HG02588 (cell line): ENCODE measurements around the gene HOMER2.
"Not testable (repeated sequence)": the region's sequence is repeated elsewhere in the genome, so short reads cannot be mapped to it uniquely, and the experiment has no call there.

ENCODE experiments used
- ATAC-seq: cut with Tn5 transposase; IDR thresholded peaks from one replicate; pipeline ENCODE4 v1.9.1; 2021; ENCODE audit warnings: mild to moderate bottlenecking, moderate library complexity; ENCODE audit not compliant: unreplicated experiment

The HOMER2 gene

DNA sequence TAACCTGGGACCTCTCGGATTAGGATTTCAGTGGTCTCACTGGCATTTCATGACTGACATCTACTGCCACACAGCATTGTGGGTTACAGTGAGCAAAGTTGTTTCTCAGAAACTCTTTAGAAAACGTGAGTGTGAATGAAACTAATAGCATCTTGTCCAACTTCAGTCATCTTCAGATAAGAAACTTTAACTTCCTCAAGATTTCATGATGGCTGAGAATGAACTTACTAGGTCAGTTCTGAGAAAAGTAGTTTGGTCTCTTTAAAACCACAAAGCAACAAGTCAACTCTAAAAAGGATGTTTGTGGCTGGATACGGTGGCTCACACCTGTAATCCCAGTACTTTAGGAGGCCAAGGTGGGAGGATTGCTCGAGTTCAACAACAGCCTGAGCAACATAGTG is 14.2 kb upstream of the HOMER2 start:
- ATAC-seq: peak; percentile 75

DNA sequence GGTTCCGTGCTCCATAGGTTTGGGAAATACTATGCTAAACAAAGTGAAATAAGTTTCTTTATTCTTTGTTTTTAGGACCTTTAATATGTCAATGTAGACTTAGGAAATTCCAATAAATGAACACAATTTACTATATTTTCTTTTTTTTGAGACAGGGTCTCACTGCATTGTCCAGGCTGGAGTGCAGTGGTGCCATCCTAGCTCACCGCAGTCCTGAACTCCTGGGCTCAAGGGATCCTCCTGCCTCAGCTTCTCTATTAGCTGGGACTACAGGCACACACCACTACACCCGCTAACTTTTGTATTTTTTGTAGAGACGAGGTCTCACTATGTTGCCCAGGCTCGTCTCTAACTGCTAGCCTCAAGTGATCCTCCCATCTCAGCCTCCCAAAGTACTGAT is 12.4 kb upstream of the HOMER2 start:
- no peak for ATAC-seq

DNA sequence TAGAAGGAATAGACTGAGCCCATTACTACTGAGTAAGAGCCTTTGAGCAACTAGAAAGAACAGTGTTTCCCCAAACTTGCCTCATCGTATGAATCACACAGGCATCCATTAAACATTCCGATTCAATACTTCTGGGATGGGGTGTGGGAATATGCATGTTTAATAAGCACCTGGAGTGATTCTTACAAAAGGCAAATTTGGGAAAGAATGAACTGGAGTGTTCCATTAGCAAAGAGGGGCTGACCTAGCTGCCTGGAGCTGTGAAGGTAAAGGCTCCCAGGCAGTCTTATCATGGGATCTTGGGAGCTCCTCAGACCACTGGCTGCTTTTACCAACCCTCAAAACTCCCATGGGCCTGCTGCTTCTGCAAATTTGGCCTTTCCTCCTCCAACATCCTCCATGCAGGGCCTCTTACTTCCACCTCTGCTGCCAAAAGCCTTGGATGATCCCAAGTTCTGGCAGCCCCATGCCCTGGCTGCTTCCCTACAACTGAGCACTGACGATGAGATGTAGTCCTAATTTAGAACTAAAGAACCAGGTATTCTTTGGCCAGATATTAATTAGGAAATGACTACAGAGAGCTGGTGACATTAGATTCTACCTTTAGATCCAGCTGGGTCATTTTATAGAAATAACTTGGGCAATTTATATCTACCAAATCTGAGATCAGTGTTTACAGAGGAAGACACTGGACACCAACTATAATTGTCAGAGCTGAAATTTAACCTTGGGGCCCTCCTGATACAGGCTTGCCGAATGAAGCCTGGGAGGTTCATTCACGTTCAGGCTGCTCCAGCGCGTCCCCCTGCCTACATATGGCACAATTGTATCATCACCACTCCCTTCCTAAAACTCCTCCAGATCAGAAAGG is 11.2 kb upstream of the HOMER2 start:
- ATAC-seq: no peak

DNA sequence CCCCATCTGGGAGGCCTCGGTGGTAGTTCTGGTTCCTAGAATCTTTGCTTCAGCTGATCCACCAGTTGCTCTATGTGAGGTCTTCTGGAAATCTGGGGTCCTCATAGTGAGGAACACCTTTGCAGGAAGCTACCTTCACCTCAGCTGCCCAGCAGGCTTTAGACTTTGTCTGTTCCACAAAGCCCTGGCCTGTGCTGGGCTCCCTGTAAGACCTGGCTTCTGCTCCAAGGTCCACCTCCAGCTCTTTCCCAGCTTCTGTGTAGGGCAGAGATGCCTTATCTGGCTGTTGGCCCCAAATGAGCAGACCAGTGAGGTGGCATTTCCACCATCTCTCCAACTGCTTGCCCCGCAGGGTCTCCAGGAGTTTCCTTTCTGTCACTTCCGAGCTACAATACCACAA is 8.2 kb upstream of the HOMER2 start:
- ATAC-seq: no peak

DNA sequence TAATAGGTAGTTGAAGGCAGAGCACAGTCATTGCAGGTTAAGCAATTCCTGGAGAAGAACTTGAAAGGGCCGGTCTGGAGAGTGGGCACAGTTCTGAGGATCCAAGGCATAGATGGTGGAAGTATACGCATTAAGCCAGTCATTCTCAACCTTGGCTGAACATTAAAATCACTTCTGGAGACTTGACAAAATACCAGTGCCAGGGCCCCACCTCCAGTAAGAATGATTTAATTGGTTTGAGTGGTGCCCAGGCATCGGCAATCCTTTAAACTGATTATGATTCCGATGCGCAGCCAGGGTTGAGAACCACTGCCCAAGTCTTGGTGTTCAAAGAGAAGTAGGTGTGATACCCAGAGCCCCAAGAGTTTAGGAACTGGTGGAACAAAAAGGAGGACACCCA is 6.9 kb upstream of the HOMER2 start:
- ATAC-seq: no peak

DNA sequence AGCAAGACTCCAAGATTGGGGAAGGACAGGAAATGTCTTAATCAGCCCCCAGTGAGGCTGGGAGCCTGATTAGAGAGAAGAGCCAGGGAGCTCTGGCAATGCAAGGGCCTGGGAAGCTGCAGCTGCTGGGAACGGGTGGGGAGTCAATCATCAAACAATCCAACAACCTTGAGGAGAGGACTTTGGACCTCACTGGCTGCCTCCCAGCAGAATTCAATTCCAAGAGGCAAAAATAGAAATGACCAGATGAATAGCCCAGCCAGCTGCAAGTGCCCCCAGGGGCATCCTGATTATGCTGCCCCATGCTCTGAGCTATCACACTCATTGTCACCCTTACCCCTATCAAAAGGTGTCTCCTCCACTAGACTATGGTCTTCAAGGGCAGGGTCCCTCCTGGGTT is 6.1 kb upstream of the HOMER2 start:
- ATAC-seq: no peak

DNA sequence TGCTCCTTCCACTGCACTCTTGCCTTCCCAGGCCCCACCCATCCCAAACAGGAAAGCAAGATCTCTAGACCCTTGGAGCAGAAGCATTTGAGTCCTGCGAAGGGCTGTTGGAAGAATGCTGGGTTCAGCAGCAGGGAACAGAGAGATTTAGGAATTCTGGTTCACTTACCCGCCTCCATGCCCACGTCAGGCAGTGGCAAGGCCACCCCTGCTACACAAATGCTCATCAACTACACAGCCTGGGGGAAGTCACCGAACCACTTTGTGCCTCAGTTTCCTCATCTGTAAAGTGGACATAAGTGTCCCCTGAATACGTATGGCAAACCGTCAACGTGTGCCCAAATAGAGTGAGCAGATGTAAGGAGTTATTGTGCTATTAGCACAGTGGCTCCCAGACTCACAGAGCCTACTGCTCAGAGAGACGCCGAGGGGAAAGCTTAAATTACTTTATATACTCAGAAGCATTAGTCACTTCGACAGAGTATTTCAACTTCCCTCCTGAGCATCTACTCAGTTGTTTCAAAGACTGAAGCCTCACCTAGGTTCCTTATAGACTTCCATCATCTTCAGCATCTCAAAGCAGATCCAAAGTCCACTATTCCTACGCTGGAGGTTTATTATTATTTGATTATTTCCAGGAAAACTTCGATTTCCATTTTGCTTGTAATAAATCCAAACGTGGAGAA is 905 bp downstream of the HOMER2 start:
- no peak for ATAC-seq

DNA sequence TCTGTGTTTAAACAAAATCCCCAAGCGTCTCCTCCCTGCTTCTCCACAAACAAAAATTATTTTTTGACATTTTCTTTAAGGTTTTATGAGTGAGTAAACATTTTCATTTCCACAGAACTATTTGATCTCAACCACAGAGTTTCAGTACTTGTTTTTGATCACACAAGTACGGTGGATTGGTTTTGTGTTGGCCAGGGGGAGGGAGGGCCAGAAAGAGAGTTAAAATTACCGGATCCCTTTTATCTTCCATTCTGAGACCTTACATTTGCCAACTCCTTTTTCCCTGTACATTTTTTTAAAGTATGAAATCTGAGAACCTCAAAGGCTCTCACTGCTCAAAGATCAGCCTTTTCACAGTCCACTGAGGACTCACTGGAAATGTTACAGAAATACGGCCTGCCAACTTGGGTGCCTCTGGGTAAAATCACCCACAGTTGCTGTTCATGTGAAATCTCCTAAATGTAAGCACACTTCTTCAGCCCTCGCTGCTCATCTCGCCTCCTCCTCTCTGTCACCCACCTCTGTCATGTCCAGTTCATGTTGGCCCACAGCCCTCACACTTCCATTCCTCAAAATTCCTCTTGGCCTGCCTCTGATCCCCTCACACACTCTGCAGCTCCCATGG is 1.7 kb downstream of the HOMER2 start:
- peak; percentile 50 for ATAC-seq

DNA sequence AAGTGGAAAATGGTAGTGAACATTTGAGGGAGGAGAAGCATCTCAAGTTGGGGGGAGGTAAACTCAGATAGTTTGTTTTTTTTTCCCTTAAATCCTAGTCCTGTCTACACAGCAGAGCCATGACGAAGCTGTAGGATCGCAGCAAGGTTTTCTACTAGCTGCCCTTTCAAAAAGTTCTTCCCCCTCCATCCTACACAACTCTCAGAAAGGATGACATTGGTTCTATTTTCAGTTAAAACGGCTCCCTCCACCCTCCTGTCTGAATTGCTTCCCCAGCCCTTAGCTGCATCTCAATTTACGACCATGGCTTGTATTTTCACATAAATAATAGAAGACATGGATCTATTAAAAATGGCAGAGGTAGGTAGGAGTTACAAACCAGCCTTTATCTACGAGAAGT is 2.2 kb downstream of the HOMER2 start:
- no peak for ATAC-seq

DNA sequence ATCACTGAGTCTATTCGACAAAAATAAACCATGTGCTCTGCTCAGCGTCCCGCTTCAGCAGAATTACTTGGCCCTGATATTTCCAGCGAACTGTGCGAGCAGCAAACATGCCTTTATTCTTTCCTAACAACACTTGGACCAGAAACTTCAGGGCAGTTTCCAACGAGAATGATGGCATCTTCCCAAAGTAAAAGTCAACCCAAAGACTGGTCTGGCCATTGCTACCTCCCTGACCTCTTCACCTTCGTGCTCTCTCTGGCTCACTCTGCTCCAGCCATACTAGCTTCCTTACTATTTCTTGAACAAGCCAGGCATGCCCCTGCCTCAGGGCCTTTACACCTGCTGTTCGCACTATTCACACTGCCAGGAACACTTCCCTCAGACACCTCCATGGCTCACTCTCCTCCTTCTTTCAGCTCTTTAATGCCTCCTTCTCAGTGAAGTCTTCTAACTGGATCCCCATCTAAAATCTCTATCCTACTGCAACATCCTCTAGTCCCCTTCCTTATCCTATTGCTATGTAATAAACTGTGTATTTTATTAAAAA is 6.3 kb downstream of the HOMER2 start:
- ATAC-seq: no peak

DNA sequence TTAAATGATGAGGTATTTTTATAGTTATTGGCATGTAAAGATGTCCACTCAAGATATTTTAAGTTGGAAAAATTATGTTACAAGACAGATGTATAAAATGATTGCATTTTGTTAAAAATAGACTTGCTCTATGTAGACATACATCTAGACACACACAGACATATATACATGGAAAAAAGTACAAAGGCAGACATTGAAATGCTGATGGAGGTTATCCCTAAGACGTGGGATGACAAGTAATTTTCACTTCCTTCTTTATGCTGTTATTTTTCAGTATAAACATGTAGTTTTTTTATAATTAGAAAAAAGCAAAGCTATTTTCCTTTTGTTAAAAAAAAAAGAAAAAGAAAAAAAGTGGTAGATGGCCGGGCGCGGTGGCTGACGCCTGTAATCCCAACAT is 7.2 kb downstream of the HOMER2 start:
- ATAC-seq: no peak

DNA sequence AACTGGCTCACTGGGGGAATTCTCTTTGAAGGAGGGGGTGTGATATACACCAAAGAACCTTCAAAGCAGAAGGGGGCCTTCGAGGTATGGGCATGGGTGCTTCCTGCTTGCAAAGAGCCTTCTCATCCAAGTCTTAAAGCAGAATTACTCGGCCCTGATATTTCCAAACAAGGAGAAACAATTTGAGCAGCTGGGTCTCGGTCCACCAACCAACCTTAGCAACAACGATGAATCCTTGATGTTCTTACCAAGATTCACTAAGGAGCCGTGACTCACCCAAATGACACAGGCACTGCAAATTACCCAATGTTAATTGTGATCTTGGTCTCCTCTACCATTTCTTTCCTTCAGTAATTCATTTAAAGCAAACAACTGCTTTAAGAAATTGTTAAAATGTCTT is 7.7 kb downstream of the HOMER2 start:
- ATAC-seq: no peak

DNA sequence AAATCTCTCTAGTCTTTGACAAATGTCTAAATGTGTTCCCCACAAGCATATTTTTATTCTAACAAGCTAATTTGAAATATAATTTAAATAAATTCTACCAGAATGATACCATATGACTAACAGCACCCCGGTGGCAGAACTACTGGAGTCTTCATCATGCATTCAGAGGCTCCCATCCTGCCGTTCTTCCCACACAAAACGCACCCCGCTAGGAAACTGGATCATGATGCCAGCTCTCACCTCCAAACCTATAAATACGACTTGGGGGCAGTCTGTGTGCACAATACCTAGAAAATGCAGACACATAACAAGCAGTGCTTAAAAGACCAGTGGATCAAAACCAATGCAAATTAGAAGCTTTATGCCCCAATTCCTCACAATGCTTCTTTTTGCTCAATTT is 8.5 kb downstream of the HOMER2 start:
- ATAC-seq: no peak

DNA sequence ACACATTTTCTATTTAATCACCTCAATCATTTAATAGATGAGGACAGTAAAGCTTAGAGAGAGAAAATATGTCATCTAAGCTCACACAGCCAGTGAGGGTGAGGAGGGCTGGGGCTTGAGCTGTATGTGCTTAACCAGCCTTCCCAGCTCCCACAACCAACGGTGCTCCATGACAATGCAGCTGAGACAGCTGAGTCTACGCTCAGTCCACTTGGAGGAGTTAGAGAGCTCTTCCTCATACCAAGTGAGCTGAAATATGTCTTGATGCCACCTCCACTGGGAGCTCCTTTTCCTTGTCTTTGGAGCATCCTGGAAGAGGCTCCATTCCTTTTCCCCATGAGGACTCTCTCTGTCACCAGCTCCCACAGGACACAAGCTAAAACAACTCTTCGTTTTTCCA is 9.3 kb downstream of the HOMER2 start:
- ATAC-seq: no peak

DNA sequence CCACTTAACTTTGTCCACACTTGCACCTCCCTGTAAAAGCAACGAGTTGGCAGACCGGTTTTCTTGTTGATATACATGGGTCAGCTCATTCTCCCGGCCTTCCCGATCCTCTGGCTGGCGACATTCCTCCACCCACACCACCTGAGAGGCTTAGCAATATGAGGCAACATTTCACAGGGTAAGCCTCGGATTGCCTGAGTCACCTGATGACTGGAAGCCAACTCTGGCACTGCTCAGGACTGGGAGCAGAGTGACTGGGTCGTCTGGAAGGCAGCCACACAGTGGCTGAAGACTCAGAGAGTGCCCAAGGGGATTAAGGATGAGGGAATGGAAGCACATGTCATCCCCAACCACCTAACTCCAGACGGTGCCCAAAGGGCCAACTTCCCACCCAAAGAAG is 9.8 kb downstream of the HOMER2 start:
- ATAC-seq: no peak

DNA sequence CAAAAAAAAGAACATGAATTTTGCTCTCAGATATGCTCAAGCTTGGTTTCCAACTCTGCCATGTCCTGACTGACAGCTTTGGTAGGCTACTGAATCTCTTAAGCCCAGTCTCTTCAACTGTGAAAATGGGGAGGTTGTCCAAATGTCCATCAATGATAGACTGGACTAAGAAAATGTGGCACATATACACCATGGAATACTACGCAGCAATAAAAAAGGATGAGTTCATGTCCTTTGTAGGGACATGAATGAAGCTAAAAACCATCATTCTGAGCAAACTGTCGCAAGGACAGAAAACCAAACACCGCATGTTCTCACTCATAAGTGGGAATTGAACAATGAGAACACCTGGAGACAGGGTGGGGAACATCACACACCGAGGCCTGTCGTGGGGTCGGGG is 12.8 kb downstream of the HOMER2 start:
- not testable (repeated sequence) for ATAC-seq

DNA sequence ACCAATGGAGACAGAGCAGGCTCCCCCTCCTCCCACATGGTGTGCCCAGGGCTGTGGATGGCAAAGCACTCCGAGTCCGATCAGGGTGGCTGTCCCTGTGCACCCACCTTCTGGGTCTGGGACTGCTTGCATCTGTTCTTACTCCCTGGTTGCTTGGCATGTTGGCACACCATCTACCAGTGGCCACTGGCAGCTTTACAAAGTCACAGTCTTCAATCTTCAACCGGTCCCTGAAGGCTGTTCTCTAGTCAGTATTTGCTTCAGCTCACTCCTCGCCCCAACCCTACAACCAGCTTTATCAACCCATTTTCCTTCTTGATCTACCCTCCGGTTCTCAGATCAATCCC is 14.8 kb downstream of the HOMER2 start:
- no peak for ATAC-seq

DNA sequence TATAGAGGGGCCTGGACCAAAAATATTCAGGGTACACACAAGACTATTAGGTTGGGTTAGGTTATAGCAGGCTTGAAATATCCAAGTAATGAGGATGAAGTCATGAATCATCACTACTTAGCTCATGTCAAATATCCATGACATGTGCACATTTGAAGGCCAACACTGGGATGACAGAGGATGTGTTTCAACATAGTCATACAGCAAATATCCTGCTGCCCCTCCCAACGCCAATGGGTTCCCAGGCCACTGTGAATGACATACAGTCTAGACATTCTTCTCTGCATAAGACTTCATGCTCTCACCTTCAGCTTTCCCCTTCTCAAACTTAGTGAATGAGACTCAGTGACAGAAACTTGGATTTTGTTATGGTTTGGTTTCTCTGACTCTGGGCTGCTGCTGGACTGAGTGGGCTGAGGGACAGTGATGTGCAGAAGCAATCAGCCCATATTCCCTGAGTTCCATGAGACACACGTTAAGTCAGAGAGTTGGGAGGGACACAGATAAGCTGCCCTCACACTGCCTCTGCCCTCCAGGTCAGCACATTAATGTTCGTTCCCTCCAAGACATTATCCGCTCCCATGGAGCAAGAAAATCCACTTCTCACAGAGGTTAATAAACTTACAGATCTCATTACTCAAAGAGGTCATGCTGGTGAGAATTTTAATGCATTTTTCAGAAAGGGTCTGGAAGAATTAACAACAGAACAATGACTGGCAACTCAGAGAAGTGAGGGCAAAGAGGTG is 15.4 kb downstream of the HOMER2 start:
- no peak for ATAC-seq

DNA sequence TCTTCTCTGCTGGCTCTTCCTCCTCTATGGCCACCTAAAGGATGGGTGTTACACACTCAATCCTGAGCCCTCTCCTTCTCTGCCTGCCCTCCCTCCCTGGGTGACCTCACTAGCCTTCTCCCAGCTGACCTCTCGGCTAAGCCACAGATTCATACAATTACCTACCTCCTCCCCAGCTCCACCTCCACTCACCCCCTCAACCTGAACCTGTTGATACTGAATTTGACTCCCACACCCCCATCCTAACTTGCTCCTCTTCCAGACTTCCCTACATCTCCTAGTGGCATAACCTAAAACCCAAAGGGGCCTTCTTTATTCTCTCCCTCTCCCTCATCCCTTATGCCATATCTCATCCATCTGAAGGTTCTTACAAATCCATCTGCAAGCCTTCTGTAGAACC is 17.1 kb downstream of the HOMER2 start:
- no peak for ATAC-seq

DNA sequence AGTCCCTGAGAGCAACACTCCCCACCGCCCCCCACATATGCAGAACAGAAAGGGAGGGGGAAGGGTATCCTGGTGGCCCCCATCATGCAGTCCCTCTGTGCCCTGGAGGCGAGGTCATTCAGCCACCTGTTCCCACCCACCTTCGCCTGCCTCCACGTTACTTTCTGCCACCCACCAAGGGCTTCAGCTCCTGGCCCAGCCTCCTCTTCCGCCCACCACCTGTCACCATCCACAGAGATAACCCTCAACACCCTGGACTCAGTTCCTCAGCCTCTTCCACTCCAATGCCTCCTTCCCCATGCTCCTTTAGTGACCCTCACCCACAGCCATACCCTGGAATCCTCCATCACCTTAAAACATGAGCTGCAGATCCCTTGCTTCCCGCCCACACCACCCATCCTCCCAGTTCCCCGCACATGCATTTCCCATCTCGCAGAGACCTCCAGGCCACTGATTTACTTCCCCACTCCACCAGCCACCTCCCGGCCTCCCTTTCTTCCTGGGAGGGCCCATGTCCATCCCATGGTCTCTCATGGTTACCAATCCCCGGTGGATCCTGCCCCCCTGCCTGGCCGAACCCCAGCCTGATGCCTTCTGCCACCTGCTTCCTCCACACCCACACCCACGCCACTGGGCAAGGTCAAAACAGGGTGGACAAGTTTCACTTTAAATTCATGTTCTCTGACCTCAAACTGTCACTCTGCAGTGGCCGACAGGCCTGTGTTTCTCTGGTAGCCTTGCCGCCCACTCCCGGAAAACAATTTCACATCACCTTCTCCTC is 18.2 kb downstream of the HOMER2 start:
- ATAC-seq: no peak
